GM10266 (cell line): ENCODE measurements around the gene FCN1.

ENCODE experiments used
- DNase-seq: peaks from one replicate; pipeline ENCODE4 v3.0.0; 2012; ENCODE audit errors: extremely low spot score
- CTCF ChIP-seq: IDR thresholded peaks from 2 replicates; pipeline ENCODE4 v1.5.1; 2012; ENCODE audit warnings: mild to moderate bottlenecking, low read depth; ENCODE audit not compliant: control insufficient read depth, insufficient read depth; ENCODE audit errors: missing control alignments

Gene FCN1

GRCh38 chr9:134879664-134880483 is 37.8 kb downstream of the FCN1 start:
- no peak for TF ChIP-seq CTCF
- DNase-seq = no peak

GRCh38 chr9:134877541-134877940 is 40.2 kb downstream of the FCN1 start:
- TF ChIP-seq CTCF = no peak
- DNase-seq = no peak

GRCh38 chr9:134875371-134875770 is 42.3 kb downstream of the FCN1 start:
- TF ChIP-seq CTCF = no peak
- no peak for DNase-seq

GRCh38 chr9:134872482-134873231 is 45.1 kb downstream of the FCN1 start:
- no peak for TF ChIP-seq CTCF
- no peak for DNase-seq

GRCh38 chr9:134871697-134872340 is 45.9 kb downstream of the FCN1 start:
- no peak for DNase-seq
- TF ChIP-seq CTCF = no peak

GRCh38 chr9:134870746-134871662 is 46.7 kb downstream of the FCN1 start:
- no peak for DNase-seq
- no peak for TF ChIP-seq CTCF
